ENCODE results near the gene KCNJ9. TPM values are rescaled to one million over a fixed set of nuclear protein-coding genes. Genes with fewer than 3 reads are reported as not detected.

KCNJ9 gene
- total and polyA plus RNA-seq, 10 of the 15 experiments (the other 5 are each of a cell fraction or from before 2014, with no cell fraction given) = 0.12 TPM; not detected in 9

- TF ChIP-seq ATF2 (IDR thresholded peaks at IDR 0.05; ENCODE audit: low read length) = no peak
- no peak for TF ChIP-seq IRF5 (IDR thresholded peaks at IDR 0.05; ENCODE audit: borderline replicate concordance)
- TF ChIP-seq ZNF217 (IDR thresholded peaks at IDR 0.05) = no peak
- TF ChIP-seq PAX5 (IDR thresholded peaks at IDR 0.05; ENCODE audit: borderline replicate concordance, low read depth, low read length) = peak; percentile 16; the same call in 1 of the 2 replicates
- TF ChIP-seq YY1 (IDR thresholded peaks at IDR 0.05; ENCODE audit: low read depth, low read length) = no peak
- TF ChIP-seq RAD21 (IDR thresholded peaks at IDR 0.05; ENCODE audit: insufficient read depth, low read depth, low read length) = no peak
- TF ChIP-seq IRF3 (IDR thresholded peaks at IDR 0.05) = no peak
- TF ChIP-seq NR2C1 (IDR thresholded peaks at IDR 0.05) = no peak
- no peak for TF ChIP-seq ESRRA (IDR thresholded peaks at IDR 0.05; ENCODE audit: low read length)
- no peak for TF ChIP-seq RELA (IDR thresholded peaks at IDR 0.05; ENCODE audit: borderline replicate concordance, partially characterized antibody)
- TF ChIP-seq MYC (IDR thresholded peaks at IDR 0.05; ENCODE audit: insufficient read depth, insufficient read length, insufficient replicate concordance, low read length, severe bottlenecking) = no peak
- TF ChIP-seq SKIL (IDR thresholded peaks at IDR 0.05; ENCODE audit: low read depth, poor library complexity, severe bottlenecking) = no peak
- no peak for TF ChIP-seq MTA3 (IDR thresholded peaks at IDR 0.05; ENCODE audit: borderline replicate concordance, low read length)
- TF ChIP-seq SMC3 (IDR thresholded peaks at IDR 0.05; ENCODE audit: borderline replicate concordance, low read length) = no peak
- no peak for TF ChIP-seq FOXK2 (IDR thresholded peaks at IDR 0.05)
- peak; percentile 18; the same call in 1 of the 2 replicates for TF ChIP-seq NRF1 (conservative IDR thresholded peaks at IDR 0.05; ENCODE audit: low read depth, low read length)
- TF ChIP-seq IRF4 (IDR thresholded peaks at IDR 0.05; ENCODE audit: low read depth, low read length) = no peak
- no peak for TF ChIP-seq RUNX3 (IDR thresholded peaks at IDR 0.05; ENCODE audit: low read length)
- no peak for TF ChIP-seq ZBTB4 (CRISPR knock-in tag; IDR thresholded peaks at IDR 0.05)
- peak; percentile 6; the same call in 1 of the 2 replicates for TF ChIP-seq CREM (IDR thresholded peaks at IDR 0.05; ENCODE audit: low read depth)
- TF ChIP-seq NFIC (IDR thresholded peaks at IDR 0.05; ENCODE audit: low read depth, low read length) = no peak
These were observed 16.8 kb downstream of the KCNJ9 start, which contains the start of gene IGSF8 (continued) for GRCh38 chr1:160097911-160098851.
